DMS153 (cell line): ENCODE data around the gene NME7.
"Not testable (repeated sequence)": the region's sequence is repeated elsewhere in the genome, so short reads cannot be mapped to it uniquely, and the experiment has no call there.

Experiments
- DNase-seq: peaks from one replicate; lab custom pipeline; 2025; lab: John Stamatoyannopoulos, UW

NME7 gene

GRCh38 chr1:169367686-169368405 lies at the start of gene NME7, which contains the start of gene BLZF1:
TSS of gene NME7 (minus strand) at chr1:169367797. CDS start at chr1:169367710, 87 bp downstream.
TSS of gene BLZF1 (plus strand) at chr1:169368195. CDS start at chr1:169369523, 1,328 bp downstream.
- DNase-seq = peak; percentile 98

DNA sequence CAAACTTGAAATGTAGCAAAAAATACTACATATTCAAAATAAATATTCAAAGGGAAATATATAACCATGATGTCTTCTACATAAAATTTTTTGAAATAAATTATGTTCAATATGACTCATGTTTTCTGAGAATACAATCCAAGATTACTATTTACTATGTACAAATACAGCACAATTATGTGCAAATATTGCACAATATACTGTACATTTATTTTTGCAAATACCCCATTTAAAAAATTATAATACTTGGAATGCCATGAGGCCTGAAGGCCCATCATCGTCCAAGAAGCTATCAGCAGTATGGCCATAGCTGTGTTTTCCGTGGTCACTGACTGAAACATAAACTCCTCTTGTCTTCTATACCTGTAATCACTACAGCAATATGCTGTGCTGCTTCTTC lies 47.4 kb upstream of the NME7 start:
- DNase-seq = no peak

DNA sequence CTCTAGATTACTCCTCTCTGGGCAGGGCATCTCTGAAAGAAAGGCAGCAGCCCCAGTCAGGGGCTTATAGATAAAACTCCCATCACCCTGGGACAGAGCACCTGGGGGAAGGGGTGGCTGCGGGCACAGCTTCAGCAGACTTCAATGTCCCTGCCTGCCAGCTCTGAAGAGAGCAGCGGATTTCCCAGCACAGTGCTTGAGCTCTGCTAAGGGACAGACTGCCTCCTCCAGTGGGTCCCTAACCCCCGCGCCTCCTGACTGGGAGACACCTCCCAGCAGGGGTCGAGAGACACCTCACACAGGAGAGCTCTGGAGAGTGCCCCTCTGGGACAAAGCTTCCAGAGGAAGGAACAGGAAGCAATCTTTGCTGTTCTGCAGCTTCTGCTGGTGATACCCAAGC lies 40.7 kb upstream of the NME7 start:
- not testable (repeated sequence) for DNase-seq

- DNase-seq = not testable (repeated sequence)
Measured at GRCh38 chr1:169402578-169402977, 35.0 kb upstream of the NME7 start.

DNA sequence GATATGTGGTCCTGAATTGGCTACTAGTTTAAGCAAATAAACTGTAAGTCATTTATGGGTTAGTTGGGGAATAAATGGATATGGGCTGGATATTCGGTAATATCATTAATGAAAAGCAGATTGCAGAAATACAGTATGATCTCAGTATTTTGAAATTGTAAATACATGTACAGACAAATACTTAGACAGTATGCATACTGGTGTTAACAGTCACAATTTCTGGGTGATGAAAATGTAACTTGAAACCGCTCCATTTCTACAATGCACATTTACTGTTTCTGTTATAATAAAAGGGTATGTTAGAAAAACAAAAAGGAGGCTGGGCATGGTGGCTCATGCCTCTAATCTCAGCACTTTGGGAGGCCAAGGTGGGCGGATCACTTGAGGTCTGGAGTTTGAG lies 28.4 kb upstream of the NME7 start:
- no peak for DNase-seq

GRCh38 chr1:169392406-169392805 lies 24.8 kb upstream of the NME7 start:
- DNase-seq = no peak

DNA sequence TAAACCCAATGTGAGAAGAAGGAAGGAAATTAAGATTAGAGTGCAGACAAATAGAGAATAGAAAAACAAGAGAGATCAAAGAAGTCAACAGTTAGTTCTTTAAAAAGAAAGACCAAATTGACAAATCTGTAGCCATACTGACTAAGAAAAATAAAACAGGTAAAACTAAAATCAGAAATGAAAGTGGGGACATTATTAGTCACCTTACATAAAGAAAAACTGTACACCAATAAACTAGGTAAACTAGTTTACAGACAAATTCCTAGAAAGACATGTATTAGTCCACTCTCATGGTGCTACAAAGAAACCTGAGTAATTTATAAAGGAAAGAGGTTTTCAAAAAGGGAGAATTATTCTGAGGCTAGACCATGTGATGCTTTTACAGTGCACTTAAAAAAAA lies 22.7 kb upstream of the NME7 start:
- DNase-seq = no peak

DNA sequence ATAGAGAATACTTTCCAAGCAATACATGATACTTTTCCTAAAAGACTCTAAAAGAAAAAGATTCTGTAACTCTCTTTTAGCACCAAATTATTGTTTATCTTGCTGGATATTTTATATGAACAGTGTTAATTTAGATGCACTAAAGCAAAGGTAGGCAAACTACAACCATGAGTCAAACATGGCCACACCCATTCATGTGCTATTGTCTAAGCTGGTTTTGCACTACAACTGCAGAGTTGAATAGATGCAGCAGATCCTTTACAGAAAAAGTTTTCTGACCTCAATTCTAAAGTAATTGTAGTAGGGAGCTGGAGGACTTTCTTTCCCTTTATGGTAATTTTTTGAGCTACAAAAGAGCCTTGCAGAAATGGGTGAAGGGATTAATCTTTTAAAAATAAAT lies 19.8 kb upstream of the NME7 start:
- DNase-seq = no peak

- DNase-seq = no peak
Measured at GRCh38 chr1:169383449-169383848, 15.9 kb upstream of the NME7 start.

GRCh38 chr1:169381162-169381561 lies 13.6 kb upstream of the NME7 start:
- no peak for DNase-seq

- no peak for DNase-seq
Measured at GRCh38 chr1:169371404-169371803, 3.8 kb upstream of the NME7 start.

DNA sequence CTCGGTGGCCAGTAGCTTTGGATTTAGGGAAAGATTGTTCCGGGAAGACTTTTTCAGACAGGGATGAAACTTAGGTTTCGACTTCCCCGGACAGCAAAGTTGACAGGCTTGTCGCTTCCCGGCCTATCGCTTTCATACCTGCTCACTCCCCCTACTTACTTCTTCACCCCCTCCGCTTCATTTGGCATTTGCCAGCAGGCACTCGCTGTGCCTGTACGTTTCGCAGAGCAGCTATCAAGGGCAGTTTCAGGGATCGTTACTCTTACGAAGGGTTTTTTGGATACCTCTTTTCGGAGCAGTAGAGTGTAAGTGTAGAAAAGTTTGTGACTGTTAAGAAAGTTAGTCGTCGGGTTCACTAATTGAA lies 791 bp upstream of the NME7 start:
- no peak for DNase-seq

GRCh38 chr1:169367096-169367685 lies 406 bp downstream of the NME7 start:
- DNase-seq = no peak

DNA sequence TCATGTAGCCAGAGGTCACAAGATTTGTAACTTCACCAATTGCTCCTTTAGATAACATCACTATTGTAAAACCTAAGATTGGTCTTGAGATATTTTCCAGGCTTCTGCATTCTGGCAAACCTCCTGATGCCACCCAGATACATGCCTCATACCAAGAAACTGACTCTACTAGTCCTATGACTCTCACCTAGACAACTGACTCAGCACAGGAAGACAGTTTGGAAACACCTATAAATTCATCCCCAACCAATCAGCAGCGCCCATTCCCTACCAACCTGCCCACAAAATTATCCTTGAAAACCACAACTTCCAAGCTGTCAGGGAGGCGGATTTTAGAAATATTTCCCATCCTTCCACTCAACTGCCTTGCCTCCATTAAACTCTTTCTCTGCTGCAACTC lies 2.6 kb downstream of the NME7 start:
- DNase-seq = no peak

DNA sequence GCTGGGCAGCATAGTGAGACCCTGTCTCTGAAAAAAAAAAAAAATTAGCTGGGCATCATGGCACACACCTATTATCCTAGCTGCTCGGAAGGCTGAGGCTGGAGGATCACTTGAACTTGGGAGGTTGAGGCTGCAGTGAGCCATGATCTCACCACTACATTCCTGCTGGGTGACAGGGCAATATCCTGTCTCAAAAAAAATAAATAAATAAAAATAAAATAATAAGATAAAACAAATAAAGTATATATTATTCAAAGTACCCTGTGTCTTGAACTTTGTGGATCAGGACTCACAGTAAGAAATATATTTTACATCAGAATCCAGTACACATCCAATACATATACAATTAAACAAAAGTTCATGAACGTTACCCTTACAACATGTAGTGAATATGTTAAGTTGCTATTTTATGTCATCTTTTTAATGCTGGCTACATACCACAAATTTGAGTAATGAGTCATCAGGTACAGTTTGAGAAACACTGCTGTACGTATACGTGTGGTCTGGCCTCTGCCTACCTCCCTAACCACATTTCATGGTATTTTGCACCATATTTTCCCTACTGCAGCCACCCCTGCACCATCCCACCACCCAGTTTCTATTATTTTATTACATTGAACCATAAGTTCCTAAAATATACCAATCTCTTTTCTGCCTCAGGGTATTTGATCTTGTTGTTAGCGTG lies 4.4 kb downstream of the NME7 start:
- DNase-seq = no peak

DNA sequence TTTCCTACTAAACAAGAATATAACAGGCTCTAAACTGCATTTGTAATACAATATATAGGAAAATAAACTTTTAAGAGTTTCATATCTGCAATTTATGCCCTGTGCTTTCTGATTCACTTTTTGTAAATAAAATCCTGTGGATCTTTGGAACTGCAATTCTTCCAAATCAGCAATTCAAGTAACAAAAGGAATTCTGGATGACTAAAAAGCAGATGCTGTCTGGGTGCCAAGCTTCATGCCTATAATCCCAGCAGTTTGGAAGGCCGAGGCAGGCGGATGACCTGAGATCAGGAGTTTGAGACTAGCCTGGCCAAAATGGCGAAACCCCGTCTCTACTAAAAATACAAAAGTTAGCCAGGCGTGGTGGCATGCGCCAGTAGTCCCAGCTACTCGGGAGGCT lies 6.3 kb downstream of the NME7 start:
- no peak for DNase-seq

GRCh38 chr1:169360415-169360814 lies 7.2 kb downstream of the NME7 start:
- no peak for DNase-seq

DNA sequence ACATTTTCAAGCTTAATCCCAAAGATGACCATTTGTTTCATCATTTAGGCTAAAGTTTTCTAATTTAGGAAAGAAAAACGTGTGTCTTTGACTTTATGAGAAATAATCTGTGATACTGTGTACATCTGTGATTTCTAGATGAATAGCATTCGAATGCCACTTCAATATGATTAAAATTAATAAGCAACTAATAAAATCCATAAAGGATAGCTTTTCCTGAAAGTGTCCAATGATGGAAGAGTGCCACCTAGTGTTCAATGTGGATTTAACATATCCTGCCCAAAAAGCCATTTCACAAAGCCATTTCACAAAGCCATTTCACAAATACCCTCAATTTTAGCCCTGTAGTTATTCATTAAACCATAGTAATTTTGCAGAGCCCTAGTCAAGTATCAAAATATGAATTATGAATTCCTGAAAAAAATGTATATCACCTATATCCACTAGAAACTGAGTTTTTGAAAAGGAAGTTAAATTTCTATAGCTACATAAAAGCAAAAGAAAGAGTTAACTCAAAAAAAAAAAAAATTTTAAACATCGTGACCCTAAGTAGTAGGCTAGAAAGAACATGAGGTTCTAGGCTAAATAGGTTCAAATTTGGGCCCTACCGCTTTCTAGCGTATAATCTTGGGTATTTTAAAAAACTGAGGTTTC lies 19.1 kb downstream of the NME7 start:
- peak; percentile 43 for DNase-seq

DNA sequence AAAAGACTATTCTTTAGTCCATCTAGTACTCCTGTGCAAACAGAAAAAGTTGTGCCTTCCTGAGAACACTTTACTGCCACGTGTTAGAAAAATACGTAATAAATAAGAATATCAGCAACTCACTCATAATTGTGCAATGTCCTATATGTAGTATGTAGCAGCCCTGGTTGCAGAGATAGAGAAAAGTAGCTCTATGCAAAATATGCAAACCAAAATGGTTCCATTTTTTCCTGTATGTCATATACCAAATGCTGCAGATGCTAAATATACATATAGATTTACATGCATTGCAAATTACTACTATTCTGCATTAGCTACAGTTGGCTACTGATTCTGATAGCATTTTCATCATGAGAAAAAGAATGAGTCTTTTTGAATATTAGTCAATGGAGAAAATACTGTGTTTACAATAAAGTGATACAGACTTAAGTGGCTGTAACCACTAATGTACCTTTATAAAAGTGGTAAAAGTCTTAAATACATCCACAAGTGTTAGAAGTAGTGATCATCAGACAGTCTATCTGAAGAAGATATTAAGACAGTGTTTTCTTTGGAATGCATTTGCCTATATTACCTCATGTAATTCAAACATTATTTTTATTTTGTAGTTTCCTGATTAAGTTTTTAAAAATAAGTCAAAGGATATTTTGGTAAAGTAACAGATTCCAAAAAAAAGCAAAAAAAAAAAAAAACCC lies 19.8 kb downstream of the NME7 start:
- DNase-seq = no peak

GRCh38 chr1:169346036-169346589 lies 21.5 kb downstream of the NME7 start:
- no peak for DNase-seq

DNA sequence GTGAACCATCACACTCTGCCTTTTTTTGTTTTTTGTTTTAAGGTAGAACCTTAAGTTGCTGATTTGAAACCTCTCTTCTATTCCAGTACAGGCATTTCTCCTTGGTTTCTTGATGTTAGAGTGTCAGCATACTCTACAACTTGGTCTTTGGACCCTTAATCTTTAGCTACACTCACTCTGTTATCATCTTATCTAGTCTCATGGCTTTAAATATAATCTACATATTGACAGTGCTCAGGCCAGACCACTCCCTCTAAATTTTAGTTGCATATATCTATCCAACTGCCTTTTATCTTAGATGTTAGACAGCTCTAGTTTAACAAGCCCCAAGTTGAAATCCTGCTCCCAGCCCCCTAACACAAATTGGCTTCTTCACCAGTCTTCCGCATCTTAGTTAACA lies 22.1 kb downstream of the NME7 start:
- DNase-seq = no peak

DNA sequence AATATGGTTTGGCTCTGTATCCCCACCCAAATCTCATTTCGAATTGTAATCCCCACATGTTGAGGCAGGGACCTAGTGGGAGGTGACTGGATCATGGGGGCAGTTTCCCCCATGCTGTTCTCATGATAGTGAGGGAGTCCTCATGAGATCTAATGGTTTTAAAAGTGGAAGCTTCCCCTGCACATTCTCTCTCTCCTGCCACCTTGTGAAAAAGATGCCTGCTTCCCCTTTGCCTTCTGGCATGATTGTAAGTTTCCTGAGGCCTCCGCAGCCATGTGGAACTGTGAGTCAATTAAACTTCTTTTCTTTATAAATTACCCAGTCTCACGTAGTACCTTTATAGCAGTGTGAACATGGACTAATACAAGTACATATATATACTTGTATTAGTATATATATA lies 25.5 kb downstream of the NME7 start:
- not testable (repeated sequence) for DNase-seq
